Effector CD8-positive, alpha-beta T cell (primary cell): ENCODE data around the gene SPCS2.
A peak's percentile ranks its signal among the peaks of the same experiment; 100 is the strongest.
"Not testable (repeated sequence)": the region's sequence is repeated elsewhere in the genome, so short reads cannot be mapped to it uniquely, and the experiment has no call there.

Experiments
- DNase-seq: peaks from one replicate; lab custom pipeline; 2025; lab: John Stamatoyannopoulos, UW

The SPCS2 gene

DNA sequence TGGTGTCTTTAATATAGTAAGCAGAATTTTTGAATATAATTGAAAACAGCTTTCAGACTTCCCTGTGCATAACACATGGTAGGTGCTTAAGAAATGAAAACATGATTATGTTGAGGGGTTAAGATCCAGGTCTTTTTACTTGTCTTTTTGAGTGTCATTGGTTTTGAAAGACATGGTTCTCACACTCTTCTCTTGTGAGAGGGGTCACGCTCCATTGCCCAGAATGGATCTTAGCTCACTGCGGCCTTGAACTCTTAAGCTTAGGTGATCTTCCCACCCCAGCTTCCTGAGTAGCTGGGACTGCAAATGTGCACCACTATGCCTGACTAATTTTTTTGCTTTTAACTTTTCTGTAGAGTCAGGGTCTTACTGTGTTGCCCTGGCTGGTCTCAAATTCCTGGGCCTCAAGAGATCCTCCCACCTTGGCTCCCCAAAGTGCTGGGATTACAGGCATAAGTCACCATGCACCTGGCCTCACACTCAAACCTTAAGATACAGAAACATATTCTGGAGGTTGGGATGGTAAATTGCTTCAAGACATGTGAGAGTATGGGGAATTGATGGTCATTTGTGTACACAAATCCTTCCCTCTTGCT lies 1.4 kb downstream of the SPCS2 start:
- DNase-seq: no peak

DNA sequence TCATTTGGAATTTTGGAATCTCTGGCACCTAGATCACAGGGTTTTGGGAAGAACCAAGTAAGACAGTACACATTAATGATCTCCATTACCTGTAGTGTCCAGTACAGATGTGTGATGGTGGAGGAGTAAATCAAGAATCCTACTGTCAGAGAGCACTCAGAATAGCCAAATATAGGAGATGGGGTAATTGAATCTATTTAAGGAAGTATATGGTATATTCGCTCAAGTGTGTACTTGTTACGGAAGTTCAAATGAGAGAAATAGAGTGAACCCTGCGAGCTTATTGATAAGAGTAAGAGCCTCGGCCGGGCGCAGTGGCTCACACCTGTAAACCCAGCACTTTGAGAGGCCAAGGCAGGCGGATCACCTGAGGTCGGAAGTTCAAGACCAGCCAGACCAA lies 2.2 kb downstream of the SPCS2 start:
- no peak for DNase-seq

DNA sequence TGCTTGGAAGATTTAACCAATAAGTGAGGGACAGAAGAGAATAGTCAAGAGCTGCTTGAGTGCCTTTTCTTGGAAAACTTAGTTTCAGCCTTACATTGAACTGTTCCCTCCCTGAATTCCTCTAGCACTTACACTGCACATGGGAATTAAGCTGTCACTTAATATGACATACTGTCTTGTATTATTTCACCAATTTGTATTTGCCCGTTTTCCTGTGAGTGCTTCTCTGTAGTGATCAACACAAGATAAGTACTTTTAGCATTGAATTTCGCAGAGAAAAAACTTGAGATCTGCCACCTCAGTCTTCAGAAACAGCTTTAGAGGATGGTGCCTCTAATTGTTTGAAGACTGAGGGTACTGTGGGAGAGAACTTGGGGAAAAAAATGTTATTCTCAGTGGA lies 3.7 kb downstream of the SPCS2 start:
- DNase-seq: no peak

DNA sequence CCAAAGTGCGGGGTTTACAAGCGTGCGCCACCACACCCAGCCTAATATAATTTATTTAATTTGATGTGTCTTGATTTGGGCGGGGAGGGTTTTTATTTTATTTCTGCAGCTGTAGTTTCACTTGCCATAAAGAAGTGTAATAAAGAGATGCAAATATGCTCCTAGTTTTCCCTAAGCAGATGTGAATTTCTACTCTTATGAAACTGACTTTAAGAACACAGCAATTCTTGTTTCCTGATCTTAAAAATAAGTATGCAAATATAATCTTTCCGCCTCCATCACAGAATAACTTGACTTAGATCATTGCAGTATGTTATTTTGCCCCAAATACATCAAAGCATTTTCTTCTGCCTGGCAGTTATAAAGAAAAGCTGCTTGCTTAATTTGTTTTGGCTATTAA lies 4.4 kb downstream of the SPCS2 start:
- DNase-seq: no peak

DNA sequence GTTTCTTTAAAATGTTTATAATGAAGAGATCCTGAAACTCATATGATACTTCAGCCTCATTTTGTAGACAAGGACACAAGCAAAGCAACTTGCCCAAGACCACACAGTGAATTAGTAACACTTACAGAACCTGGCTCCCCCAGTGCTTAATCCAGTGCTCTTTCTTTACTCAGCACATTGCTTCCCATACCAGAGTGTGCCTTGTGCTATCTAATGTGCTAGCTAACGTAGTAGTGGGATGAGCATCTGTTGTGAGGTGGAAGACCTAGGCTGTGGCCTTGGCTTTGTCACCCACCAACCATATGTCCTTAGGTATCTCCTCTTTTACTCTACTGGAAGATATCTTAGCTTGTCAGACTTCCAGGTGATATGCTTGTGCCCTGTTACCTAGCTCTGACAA lies 5.1 kb downstream of the SPCS2 start:
- no peak for DNase-seq

DNA sequence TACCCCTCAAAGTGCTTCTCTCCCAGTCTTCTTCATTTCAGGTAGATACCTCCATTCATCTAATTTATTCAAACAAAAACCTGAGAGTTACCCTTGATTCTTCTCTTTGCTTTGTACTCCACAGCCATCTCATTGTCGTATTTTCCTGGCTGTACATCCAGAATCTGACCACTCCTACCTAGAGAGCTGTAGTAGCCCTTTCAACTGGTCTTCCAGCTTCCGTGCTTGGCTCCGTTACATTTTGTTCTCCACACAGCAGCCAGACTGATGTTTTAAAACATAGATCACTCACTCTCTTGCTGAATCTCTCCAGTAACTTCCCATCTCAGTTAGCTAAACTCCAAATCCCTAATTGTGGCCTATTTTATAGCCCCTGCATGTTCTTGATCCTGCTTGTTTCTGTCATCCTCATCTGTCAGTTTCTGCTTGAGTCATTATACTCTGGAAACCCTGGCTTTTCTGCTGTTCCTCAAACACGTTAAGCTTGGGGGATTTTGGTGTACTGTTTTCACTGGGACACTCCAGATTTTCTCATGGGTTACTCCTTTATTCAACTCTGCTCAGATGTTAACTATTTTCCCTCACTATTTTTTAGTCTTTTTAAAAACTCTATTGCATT lies 7.4 kb downstream of the SPCS2 start:
- DNase-seq: no peak

DNA sequence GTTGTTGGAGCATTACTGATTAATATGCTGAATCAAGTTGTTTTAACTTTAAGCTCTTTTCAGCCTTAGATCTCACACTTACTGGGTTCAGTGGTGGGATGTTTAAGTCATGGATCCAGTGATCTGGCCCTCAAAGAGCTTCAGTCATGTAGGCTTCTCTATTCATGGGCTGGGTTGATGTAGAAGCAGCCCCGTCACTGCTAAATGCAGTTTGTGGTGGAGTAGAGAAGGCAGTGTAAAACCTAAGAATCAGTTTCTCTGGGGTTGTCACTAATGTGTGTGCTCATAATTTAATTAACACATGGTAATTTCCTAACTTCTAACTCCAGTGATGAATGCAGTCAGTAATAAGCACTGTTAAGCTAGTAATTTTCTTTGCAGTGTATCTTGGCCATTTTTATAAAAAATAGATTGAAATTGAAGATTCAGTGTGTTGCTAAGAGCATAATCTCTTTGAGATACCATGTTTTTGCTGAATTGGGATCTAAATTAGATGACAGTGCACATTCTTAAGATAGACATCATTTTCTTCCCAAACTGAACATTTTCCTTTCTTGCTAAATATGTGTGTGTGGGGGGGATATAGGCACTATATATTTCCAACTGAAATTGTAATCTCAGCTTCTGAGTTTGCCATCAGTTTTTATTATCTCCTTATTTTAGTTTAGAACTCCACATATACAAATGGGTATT lies 9.0 kb downstream of the SPCS2 start:
- no peak for DNase-seq

DNA sequence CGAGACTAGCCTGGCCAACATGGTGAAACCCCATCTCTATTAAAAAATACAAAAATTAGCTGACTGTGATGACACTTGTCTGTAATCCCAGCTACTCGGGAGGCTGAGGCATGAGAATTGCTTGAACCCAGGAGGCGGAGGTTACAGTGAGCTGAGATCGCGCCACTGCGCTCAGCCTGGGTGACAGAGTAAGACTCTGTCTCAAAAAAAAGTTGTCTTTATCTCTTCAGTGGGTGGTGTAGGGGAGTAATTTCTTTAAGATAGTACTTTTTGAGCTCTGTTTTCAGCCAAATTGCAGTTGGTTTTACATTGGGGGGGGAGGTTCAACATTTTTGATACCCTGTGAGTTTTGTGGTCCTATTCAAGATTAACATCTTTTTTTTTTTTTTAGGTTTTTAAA lies 11.1 kb downstream of the SPCS2 start:
- not testable (repeated sequence) for DNase-seq

DNA sequence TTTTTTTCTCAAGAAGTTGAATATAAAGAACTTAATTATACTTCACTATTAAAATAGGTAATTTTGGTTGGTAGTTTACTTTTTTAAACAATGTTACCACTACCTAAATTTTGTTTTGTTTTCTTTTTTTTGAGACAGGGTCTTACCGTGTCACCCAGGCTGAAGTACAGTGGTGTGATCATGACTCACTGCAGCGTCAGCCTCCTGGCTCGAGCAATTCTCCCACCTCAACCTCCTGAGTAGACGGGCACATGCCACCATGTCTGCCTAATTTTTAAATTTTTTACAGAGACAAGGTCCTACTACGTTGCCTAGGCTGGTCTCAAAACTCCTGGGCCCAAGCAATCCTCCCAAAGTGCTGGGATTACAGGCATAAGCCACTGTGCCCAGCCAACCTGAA lies 17.6 kb downstream of the SPCS2 start:
- DNase-seq: no peak

DNA sequence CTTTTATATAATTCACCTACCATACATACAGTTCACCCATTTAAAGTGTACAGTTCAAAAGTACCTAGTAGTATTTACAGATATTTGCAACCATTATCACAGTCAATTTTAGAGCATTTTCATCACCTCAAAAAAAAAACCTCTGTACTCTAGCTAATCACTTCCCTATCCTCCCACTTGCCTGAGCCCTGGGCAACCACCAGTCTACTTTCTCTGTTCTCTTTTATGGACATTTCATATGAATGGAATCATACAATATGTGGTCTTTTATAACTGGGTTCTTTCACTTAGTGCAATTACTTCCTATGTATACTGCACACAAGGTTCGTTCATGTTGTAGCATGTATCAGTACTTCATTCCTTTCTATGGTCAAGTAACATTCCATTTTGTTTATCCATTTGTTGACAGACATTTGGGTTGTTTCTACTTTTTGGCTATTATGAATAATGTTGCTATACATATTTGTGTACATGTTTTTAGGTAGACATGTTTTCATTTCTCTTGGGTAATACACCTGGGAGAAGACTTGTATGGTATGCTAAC lies 21.9 kb downstream of the SPCS2 start:
- no peak for DNase-seq

DNA sequence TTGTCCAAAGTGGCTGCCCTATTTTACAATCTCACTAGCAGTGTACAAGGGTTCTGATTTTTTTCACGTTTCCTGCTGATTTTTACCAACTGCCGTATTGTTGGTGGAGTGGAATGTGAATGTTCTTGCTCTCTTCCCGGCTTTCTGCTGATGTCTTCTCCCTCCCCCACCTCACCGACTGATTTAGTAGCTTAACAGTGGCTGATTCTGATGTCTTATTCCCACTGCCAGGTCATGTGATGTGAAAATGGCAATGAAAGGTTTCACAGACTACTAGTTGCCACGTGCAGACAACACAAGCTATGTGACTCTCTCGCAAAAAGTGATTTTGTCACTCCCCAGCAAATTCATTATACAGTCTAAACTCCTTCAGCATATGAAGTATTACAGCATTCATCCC lies 22.4 kb downstream of the SPCS2 start:
- DNase-seq: no peak

DNA sequence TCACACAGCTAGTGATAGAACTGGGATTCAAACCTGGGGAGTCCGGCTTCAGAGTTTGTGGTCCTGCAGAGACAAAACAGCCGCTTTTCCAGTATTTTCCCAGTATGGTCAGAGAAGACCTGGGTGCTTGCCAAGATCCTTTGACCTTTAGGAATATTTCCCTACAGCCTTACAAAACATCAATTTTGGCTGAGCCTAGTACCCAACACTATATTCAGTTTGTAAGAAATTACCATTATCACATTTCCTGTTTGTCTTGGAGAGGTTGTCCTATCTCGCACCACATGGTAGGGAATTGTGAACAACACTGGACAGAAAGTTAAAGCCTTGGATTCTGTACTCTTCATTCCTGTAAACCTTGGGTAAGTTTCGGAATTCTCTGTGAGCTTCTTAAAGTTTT lies 29.0 kb downstream of the SPCS2 start:
- DNase-seq: no peak

DNA sequence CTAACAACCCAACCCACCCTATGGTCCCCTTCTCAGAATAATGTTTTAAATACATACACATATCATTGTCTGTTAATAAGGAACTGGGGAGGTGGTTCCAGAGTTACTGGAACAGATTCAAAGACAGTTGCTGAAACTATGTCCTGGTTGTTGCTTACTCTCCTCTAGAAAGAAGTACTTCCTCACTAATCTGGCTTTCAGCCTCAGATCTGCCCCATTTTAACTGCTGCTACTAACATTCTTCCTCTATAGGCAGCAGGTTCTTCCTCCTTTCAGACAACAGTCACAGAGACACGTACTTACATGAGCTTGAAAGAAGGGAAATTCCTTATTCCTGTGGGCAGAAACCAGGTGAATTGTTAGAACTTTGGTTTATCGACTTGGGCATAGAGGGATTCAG lies 31.6 kb downstream of the SPCS2 start:
- DNase-seq: no peak

DNA sequence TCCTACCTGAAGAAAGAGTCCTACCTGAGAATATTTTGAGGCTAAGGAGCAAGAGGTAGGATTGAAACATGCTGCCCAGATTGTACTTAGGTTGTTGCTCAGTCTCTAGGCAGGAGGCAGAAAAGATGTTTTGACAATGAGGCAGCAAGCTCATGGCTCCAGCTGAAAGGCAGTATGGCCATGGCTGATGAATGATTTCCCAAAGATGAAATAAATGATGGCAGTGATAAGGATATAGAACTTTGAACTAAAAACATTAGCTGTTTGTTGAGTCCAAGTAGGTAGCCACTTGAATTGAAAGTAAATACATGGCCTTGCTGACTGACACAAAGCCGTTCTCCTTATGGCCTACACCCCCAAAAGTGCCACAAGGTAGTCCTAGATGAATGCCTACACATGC lies 32.8 kb downstream of the SPCS2 start:
- no peak for DNase-seq

DNA sequence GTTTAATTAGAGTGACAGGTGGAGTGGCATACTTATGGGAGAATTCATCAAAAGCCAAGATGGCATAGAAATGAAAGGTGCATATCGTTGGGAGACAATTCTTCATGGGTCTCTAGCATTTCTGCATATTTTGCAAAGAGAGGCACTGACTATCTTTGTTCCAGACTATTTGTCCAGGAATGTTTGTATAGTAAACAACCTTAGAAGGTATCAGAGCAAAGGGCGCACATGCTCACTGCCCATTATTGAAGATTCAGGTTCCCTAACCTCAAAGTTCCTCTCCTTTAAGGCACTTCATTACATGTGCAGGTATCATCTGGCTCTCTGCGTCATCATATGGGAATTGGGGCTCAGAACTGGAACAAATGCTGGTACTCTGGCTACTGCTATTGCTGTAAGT lies 35.0 kb downstream of the SPCS2 start:
- DNase-seq: no peak

DNA sequence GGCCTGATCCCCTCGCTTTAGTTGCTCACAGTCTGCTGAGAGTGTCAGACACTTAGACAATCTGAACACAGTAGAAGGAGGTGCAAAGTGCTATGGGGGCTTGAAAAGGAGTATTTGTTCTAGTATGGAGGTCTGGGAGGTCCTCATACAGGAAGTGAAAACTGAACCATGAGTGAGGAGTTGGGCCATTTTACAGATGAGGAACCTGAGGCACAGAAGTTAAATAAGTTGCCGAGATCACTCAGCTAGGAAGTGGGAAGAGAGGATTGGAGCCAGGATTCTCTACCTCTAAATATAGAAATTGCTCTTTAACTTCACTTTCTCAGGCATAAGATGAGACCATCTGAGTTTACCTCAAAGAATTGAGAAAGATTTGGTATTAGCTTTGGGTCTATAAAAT lies 35.7 kb downstream of the SPCS2 start:
- no peak for DNase-seq

DNA sequence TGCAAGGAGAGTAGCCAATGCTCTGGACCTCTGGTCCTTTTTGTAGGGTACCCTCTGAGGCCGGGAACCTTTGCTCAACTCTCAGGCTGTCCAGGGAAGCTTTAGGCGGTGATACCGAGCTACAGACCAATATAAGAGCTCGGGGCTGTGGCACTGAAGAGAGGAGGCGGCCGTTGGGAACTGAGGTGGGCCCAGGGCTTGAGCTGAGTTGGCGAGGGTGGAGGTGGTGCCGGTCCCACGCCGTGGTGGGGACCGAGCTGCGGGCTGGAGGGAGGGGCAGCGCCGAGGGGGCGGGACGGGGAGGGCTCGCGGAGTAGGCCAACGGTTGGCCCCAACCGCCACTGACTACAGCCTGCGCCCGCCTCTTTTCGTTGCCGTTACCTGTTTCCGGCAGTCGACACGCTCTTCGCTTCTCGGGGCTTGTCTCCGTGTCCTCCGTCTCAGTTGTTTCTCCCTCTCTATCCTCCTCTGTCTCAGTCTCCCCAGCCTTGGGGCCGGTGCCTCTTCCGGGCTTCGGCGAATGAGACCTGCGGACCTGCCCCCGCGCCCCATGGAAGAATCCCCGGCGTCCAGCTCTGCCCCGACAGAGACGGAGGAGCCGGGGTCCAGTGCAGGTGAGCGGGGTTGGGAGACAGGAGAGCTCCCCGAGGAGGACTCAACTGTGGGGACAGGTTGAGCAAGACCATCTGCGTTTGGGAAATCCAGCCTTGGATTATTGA lies 39.6 kb downstream of the SPCS2 start, which contains the start of gene NEU3:
Gene NEU3, plus strand, starts transcription at position 393 of the 719 bp plus-strand sequence. Its CDS starts 128 bp downstream, at position 521.
- DNase-seq: peak; percentile 61

DNA sequence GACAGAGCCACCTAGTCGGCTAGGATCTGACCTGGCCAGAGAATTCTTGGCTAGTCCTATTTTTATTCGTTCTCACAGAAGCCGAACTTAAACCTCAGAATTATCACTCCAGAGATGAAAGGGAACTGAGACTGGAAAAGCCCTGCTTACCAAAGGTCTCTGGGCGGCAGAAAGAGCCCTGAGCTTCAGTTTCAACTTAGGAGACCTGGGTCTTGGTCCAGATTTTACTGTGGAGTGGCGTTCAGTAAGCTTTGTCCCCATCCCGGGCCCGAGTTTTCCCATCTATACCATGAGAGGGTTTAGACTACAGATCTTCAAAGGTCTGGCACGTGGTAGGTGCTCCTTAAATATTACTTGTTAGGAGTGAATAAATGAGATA lies 40.2 kb downstream of the SPCS2 start:
- DNase-seq: no peak

DNA sequence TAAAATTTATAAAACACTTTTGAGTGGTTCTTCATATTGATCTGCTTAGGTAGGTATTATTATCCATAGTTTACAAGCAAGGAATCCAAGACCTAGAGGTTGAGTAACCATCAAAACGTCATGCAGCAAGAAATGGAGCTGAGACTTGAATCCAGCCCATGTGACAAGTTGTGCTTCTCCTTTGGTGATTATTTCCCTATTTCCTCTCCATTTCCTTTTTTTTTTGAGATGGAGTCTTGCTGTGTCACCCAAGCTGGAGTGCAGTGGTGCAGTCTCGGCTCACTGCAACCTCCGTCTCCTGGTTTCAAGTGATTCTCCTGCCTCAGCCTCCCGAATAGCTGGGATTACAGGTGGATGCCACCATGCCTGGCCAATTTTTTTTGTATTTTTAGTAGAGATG lies 41.1 kb downstream of the SPCS2 start:
- not testable (repeated sequence) for DNase-seq

DNA sequence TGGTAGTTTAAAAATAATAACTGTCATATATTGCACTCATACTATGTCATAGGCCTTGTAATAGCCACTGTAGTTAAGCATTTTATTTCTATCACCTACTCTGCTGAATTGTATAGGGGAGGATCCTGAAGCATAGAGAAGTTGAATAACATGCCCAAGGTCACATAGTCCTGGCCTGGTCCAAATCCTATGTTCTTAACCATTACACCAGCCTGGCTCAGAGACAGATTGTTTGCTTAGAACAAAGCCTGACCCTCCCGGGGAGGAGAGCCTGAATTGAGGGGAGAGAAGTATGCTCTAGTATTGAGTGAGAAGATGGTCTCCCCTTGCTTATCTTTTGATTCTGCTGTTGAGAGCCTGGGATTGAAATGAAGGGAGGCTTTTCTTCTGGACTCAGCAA lies 41.9 kb downstream of the SPCS2 start:
- no peak for DNase-seq

DNA sequence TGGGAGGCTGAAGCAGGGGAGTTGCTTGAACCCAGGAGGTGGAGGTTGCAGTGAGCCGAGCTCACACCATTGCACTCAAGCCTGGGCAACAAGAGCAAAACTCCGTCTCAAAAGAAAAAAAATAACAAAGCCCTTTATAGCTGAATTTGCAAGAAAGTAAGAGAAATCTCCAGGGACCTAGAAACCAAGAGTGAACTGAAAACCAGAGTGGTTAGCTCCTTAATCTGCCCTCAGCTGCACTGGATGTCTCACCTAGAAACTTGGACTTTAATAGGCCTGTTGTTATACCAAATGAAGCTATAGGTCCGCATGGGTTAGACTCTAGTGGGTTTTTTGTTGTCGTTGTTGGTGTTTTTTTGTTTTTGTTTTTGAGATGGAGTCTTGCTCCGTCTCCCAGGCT lies 43.8 kb downstream of the SPCS2 start:
- DNase-seq: no peak

DNA sequence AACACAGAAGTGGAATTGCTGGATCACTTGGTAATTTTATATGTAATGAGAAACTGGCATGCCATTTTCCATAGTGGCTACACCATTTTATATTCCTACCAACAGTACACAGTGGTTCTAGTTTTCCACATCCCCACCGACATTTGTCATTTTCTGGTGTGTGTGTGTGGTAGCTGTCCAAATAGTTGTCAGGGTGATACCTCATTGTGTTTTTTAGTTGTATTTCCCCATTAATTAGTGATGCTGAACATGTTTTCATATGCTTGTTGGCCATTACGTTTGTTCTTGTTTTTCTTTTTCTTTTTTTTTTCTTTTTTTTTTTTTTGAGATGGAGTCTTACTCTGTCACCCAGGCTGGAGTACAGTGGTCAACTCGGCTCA lies 51.9 kb downstream of the SPCS2 start:
- no peak for DNase-seq

DNA sequence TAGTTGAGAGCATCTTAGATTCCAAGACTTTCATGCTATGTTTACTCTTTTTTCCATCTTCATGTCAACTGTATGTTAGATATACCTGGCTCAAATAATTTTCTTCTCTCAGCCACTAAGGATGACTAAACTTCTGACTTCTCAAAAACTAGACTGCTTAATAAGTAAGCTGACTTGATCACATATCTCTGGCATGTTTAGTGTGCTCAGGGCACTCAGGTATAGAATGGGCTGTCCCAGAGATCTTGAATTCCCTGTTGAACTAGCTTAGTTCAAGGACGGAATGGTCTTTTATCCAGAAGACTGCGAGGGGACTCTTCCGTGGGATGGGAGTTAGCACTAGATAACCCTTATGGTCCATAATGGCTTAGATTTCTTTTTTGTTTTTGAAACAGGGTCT lies 52.6 kb downstream of the SPCS2 start:
- no peak for DNase-seq
